ENCODE results near the gene KLHL29. TPM values are rescaled to one million over a fixed set of nuclear protein-coding genes. Genes with fewer than 3 reads are reported as not detected.

KLHL29 gene
- total RNA-seq, 1 experiment from 2014 or later, result 16.7 TPM

- DNase-seq (ENCODE audit: low read depth, low spot score) (no peak), ATAC-seq (no peak)
- Histone ChIP-seq H3K9me2 (ENCODE audit: insufficient read depth) (no peaks in the 10 kb centered on the region), H3K79me2 (ENCODE audit: insufficient read depth, low read length) (no peaks in the 10 kb centered on the region), H4K20me1 (ENCODE audit: insufficient read depth) (no peaks in the 10 kb centered on the region), H3K27me3 (ENCODE audit: insufficient read depth, low read length) (no peaks in the 10 kb centered on the region), H3K9me3 (ENCODE audit: control insufficient read depth in 1 of 2, insufficient read depth in 1 of 2, low read depth in 1 of 2, low read length in 2 of 2) (no peaks in the 10 kb centered on the region), H3K4me2 (ENCODE audit: low read length) (no peak overlapping the region), H2AFZ (ENCODE audit: low read depth, low read length, poor library complexity, severe bottlenecking) (no peak overlapping the region), H3K4me3 (replicated peaks in 1 of 2; ENCODE audit: low read depth in 1 of 2, low read length in 2 of 2) (no peak overlapping the region), H3K4me1 (ENCODE audit: control insufficient read depth in 1 of 2, insufficient read depth in 2 of 2, low read length in 2 of 2) (no peaks in the 10 kb centered on the region), H3K36me3 (ENCODE audit: control insufficient read depth in 1 of 2, insufficient read depth in 2 of 2, low read length in 2 of 2) (no peaks in the 10 kb centered on the region), H3K9ac (ENCODE audit: low read length) (no peak overlapping the region), H3K27ac (ENCODE audit: low read depth, low read length) (no peak overlapping the region)
- BruUV-seq (replicated peaks), result no TSS peak
- ChIA-PET RAD21 (ENCODE audit: low non-redundant PET in 1 of 2, low total read pairs in 2 of 2, uncharacterized antibody in 2 of 2, unreplicated experiment in 2 of 2) (no interaction called here), POLR2A (no interaction called here), CTCF (no interaction called here)
- TF ChIP-seq RAD21 (IDR thresholded peaks at IDR 0.05; ENCODE audit: low read depth) (no peak), FOSL1 (IDR thresholded peaks at IDR 0.05; ENCODE audit: low read depth) (no peak), TCF7L2 (IDR thresholded peaks at IDR 0.05; ENCODE audit: borderline replicate concordance, extremely low read depth, insufficient read depth, insufficient read length) (no peak), ELF1 (IDR thresholded peaks at IDR 0.05; ENCODE audit: borderline replicate concordance, low read depth) (no peak), CBX3 (IDR thresholded peaks at IDR 0.05; ENCODE audit: low read depth) (no peak), ATF3 (IDR thresholded peaks at IDR 0.05) (no peak), ZNF274 (IDR thresholded peaks at IDR 0.05; ENCODE audit: low read depth, low read length) (no peak), MAX (IDR thresholded peaks at IDR 0.05) (no peak), YY1 (IDR thresholded peaks at IDR 0.05; ENCODE audit: extremely low read depth, insufficient replicate concordance, low read depth, low read length) (no peak), ZFX (IDR thresholded peaks at IDR 0.05) (no peak), POLR2A (IDR thresholded peaks at IDR 0.05; ENCODE audit: borderline replicate concordance, extremely low read depth, insufficient read depth, insufficient read length) (no peak)
- intact Hi-C loops (cut with micrococcal nuclease), result no loop called here
Observed at GRCh38 chr2:23630961-23631360, 246.0 kb downstream of the KLHL29 start.

GRCh38 chr2:23631389-23631788 lies 246.4 kb downstream of the KLHL29 start:
- no peak overlapping the region for H2AFZ ChIP-seq (ENCODE audit: low read depth, low read length, poor library complexity, severe bottlenecking)
- no peaks in the 10 kb centered on the region for H3K27me3 ChIP-seq (ENCODE audit: insufficient read depth, low read length)
- H3K36me3 ChIP-seq (ENCODE audit: control insufficient read depth in 1 of 2, insufficient read depth in 2 of 2, low read length in 2 of 2), result no peaks in the 10 kb centered on the region
- no peaks in the 10 kb centered on the region for H3K79me2 ChIP-seq (ENCODE audit: insufficient read depth, low read length)
- no peak overlapping the region for H3K27ac ChIP-seq (ENCODE audit: low read depth, low read length)
- H3K4me1 ChIP-seq (ENCODE audit: control insufficient read depth in 1 of 2, insufficient read depth in 2 of 2, low read length in 2 of 2), result no peaks in the 10 kb centered on the region
- no peaks in the 10 kb centered on the region for H3K9me3 ChIP-seq (ENCODE audit: control insufficient read depth in 1 of 2, insufficient read depth in 1 of 2, low read depth in 1 of 2, low read length in 2 of 2)
- ATAC-seq, result no peak
- no peak overlapping the region for H3K4me3 ChIP-seq (replicated peaks in 1 of 2; ENCODE audit: low read depth in 1 of 2, low read length in 2 of 2)
- POLR2A ChIA-PET, result no interaction called here
- H3K9me2 ChIP-seq (ENCODE audit: insufficient read depth), result no peaks in the 10 kb centered on the region
- H3K4me2 ChIP-seq (ENCODE audit: low read length), result no peak overlapping the region
- BruUV-seq (replicated peaks), result no TSS peak
- RAD21 ChIA-PET (ENCODE audit: low non-redundant PET in 1 of 2, low total read pairs in 2 of 2, uncharacterized antibody in 2 of 2, unreplicated experiment in 2 of 2), result no interaction called here
- no peaks in the 10 kb centered on the region for H4K20me1 ChIP-seq (ENCODE audit: insufficient read depth)
- CTCF ChIA-PET, result no interaction called here
- H3K9ac ChIP-seq (ENCODE audit: low read length), result no peak overlapping the region
- DNase-seq (ENCODE audit: low read depth, low spot score), result no peak
- intact Hi-C loops (cut with micrococcal nuclease), result no loop called here
- TF ChIP-seq TCF7L2 (IDR thresholded peaks at IDR 0.05; ENCODE audit: borderline replicate concordance, extremely low read depth, insufficient read depth, insufficient read length), result no peak
- no peak for TF ChIP-seq YY1 (IDR thresholded peaks at IDR 0.05; ENCODE audit: extremely low read depth, insufficient replicate concordance, low read depth, low read length)
- TF ChIP-seq MAX (IDR thresholded peaks at IDR 0.05), result no peak
- TF ChIP-seq REST (IDR thresholded peaks at IDR 0.05; ENCODE audit: low read depth), result no peak
- TF ChIP-seq ATF3 (IDR thresholded peaks at IDR 0.05), result no peak
- no peak for TF ChIP-seq ELF1 (IDR thresholded peaks at IDR 0.05; ENCODE audit: borderline replicate concordance, low read depth)
- TF ChIP-seq RAD21 (IDR thresholded peaks at IDR 0.05; ENCODE audit: low read depth), result no peak
- no peak for TF ChIP-seq EZH2 (IDR thresholded peaks at IDR 0.05)
- no peak for TF ChIP-seq EZH2phosphoT487 (IDR thresholded peaks at IDR 0.05; ENCODE audit: borderline replicate concordance)
- TF ChIP-seq SP1 (IDR thresholded peaks at IDR 0.05; ENCODE audit: low read depth), result no peak
- no peak for TF ChIP-seq POLR2AphosphoS5 (IDR thresholded peaks at IDR 0.05; ENCODE audit: low read depth, low read length)
- TF ChIP-seq ZNF274 (IDR thresholded peaks at IDR 0.05; ENCODE audit: low read depth, low read length), result no peak
- TF ChIP-seq ZFX (IDR thresholded peaks at IDR 0.05), result no peak
